Subcutaneous adipose tissue (tissue), 4 donors: ENCODE data around the gene CCL22. TPM values are rescaled to one million over a fixed set of nuclear protein-coding genes. Genes with fewer than 3 reads are reported as not detected.

Source experiments
- CTCF ChIP-seq: fragments of 450-650 bp; IDR thresholded peaks from one replicate; pipeline ENCODE4 v1.5.1; 2016; ENCODE audit warnings: low read depth, mild to moderate bottlenecking, control low read depth, antibody characterized with exemption, moderate library complexity
- total RNA-seq, 4 donors: library from RNA; depleted of rRNA; stranded (reverse); fragments of >200 nt; gene quantifications; one replicate each; pipeline ENCODE4 v1.1.0, GENCODE V29; 2016

CCL22 gene
- total RNA-seq, 4 donors from 2014 or later = 0.33 to 3.9 TPM; not detected in 2

DNA sequence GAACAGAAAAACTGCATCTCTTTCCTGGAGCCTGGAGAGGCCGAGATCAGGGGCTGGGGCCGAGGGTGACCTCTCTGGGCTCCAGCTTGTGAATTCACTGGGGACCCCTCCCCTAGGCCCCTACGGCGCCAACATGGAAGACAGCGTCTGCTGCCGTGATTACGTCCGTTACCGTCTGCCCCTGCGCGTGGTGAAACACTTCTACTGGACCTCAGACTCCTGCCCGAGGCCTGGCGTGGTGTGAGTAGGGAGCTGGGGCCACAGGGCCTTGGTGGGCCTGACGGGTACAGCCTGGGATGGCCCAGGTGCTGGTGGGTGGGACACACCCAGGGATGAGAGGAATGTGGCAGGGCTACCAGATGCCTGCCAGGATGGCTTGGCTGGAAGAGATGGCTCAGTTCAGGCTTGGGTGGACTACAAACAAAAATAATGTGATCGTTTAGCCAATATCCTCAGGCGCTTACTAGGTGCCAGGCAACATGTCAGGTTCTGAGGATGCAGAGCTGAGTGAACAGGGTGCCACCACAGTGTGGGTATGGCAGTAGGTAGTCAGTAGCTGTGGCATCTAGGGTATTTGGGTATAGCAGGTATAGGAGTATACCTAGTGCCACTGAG is 1.8 kb downstream of the CCL22 start:
- no peak for TF ChIP-seq CTCF

DNA sequence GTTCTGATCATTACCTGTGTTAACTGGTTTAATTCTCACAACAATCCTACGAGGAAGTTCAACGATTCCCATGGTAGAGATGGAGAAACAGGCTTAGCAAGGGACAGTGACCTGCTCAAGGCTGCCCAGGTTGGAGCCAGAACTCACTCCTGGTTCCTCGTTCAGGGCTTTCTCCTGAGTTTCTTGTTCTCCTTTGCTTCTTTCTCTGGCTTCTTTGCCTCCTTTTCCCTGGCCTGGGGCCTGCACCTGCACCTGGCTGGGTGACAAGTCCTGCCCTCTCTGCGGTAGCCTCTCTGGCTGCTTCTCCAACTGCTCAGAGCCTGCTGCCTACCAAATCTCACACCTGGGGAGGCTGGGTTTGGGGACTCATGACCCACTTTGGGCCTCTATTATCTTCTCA is 2.8 kb downstream of the CCL22 start:
- TF ChIP-seq CTCF = no peak

DNA sequence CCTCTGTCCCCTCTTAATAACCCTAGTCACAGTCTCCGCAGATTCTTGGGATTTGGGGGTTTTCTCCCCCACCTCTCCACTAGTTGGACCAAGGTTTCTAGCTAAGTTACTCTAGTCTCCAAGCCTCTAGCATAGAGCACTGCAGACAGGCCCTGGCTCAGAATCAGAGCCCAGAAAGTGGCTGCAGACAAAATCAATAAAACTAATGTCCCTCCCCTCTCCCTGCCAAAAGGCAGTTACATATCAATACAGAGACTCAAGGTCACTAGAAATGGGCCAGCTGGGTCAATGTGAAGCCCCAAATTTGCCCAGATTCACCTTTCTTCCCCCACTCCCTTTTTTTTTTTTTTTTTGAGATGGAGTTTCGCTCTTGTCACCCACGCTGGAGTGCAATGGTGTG is 5.6 kb downstream of the CCL22 start:
- TF ChIP-seq CTCF = no peak

GRCh38 chr16:57366544-57367040 is 8.0 kb downstream of the CCL22 start:
- TF ChIP-seq CTCF = no peak

DNA sequence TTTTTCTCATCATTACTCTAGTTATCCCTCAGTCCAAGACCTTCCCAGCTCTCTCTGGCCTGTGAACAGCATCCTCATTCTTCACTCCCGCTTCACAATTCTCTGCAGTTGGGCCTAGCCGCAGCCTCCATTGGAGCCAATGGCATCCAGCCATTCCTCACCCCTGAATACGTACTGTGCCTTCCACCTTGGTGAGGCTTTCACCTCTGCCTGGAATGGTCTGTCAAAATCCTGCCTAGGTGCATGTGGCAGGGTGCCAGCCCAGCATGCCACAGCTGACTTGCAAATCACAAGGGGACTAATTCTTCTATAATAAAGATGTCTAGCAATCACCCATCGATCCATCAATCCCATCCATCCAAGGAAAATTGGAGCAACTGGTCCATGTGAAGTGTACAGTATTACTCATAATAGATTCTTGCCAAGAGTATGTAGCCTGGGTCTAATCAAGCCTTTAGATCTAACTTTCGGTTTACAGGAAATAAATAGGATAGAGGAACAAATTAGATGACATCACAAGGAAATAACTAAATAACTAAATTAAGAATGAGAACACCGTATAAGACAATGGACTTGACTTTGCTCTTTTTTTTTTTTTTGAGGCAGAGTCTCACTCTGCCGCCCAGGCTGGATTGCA is 8.7 kb downstream of the CCL22 start:
- TF ChIP-seq CTCF = no peak

GRCh38 chr16:57371494-57372371 is 13.2 kb downstream of the CCL22 start:
- TF ChIP-seq CTCF = no peak

GRCh38 chr16:57372372-57373116 is 14.0 kb downstream of the CCL22 start, which contains the start of gene CX3CL1:
TSS of gene CX3CL1 (plus strand) at chr16:57372490. CDS start at chr16:57372569, 79 bp downstream.
- TF ChIP-seq CTCF = no peak
